Activated CD8-positive, alpha-beta memory T cell treated with anti-CD3 and anti-CD28 coated beads, Interleukin-2, amount 50 U/mL, for 4 hours (primary cell): Measurements from ENCODE around the gene DRG2.

ENCODE experiments used
- DNase-seq: peaks from one replicate; pipeline ENCODE4 v3.0.0-alpha.2; 2020

DRG2 gene

DNA sequence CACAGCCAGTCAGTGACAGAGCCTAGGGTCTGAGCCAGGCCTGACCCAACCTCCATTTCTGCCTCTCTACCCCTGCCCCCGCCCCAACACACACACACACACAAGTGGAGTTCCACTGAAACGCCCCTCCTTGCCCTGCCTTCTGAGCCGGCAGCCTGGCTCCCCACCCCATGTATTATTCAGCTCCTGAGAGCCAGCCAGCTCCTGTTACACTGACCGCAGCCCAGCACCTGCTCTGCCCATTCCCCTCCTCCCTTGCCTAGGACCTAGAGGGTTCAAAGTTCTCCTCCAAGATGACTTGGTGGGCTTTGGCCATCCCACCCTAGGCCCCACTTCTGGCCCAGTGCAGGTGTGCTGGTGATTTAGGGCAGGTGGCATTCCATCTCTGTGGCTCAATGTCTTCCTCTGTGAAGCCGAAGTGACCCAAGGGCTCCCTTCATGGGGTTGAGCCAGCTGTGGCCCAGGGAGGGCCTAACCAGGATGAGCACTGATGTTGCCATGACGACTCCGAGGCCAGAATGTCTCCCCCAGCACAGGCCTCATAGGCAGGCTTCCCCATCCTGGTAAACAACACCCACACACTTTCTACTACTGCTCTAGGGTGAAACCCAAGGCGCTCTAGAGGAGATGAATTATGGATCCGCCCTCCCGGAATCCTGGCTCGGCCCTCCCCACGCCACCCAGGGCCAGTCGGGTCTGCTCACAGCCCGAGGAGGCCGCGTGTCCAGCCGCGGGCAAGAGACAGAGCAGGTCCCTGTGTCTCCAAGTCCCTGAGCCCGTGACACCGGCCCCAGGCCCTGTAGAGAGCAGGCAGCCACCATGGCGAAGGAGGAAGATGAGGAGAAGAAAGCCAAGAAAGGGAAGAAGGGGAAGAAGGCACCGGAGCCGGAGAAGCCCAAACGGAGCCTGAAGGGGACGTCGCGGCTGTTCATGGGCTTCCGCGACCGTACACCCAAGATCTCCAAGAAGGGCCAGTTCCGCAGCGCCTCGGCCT is 30.5 kb downstream of the DRG2 start:
- DNase-seq, result no peak

DNA sequence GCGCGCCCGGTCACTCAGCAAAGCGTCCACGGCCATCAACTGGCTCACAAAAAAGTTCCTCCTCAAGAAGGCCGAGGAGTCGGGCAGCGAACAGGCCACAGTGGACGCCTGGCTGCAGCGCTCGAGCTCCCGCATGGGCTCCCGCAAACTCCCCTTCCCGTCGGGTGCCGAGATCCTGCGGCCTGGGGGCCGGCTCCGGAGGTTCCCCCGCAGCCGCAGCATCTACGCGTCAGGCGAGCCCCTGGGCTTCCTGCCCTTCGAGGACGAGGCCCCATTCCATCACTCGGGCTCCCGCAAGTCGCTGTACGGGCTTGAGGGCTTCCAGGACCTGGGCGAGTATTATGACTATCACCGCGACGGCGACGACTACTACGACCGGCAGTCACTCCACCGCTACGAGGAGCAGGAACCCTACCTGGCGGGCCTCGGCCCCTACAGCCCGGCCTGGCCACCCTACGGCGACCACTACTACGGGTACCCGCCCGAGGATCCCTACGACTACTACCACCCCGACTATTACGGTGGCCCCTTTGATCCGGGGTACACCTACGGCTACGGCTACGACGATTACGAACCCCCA is 31.5 kb downstream of the DRG2 start:
- DNase-seq, result no peak

DNA sequence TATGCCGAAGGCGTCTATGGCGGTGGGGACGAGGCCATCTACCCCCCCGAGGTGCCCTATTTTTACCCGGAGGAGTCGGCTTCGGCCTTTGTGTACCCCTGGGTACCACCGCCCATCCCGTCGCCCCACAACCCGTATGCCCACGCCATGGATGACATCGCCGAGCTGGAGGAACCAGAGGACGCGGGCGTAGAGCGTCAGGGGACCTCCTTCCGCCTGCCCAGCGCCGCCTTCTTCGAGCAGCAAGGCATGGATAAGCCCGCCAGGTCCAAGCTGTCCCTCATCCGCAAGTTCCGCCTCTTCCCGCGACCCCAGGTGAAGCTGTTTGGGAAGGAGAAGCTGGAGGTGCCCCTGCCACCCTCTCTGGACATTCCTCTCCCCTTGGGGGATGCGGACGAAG is 32.2 kb downstream of the DRG2 start:
- DNase-seq, result no peak

- no peak for DNase-seq
These were observed 32.8 kb downstream of the DRG2 start for GRCh38 chr17:18120461-18121017.

GRCh38 chr17:18121144-18121910 is 33.6 kb downstream of the DRG2 start:
- DNase-seq, result no peak

- DNase-seq, result no peak
These were observed 35.4 kb downstream of the DRG2 start for GRCh38 chr17:18122990-18123753.

GRCh38 chr17:18124345-18125126 is 36.8 kb downstream of the DRG2 start:
- no peak for DNase-seq

GRCh38 chr17:18129041-18129502 is 41.3 kb downstream of the DRG2 start:
- no peak for DNase-seq

DNA sequence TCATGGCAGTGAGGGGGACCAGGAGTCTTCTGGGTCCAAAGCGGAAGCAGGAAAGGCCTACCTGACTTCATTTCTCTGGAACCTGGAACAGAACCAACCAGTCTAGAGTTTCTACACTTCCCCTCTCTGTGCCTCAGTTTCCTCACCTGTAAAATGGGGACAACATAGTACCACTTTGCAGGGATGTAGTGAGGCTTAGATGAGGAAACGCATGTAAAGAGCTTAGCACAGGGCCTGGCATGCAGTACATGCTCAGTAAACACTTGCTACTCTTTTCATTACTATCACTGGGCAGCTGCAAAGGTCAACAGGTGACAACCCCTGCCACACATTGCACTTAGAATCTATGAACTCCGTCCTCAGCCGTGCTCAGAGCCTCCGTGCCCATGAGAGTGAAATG is 45.0 kb downstream of the DRG2 start:
- DNase-seq, result no peak

DNA sequence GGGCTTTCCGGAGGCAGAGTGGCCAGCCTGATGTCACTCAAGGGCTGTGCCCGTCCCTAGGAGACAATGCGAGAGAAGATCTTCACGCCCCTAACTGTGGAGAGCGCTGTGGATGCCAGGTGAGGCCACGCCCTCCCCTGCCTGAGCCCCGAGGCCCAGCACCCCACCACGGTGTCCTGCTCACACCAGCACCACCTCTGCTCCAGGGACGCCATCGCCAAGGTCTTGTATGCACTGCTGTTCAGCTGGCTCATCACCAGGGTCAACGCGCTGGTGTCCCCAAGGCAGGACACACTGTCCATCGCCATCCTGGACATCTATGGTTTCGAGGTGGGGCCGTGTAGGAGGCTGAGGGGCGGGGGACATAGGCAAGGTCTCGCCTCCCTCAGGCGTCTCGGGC is 48.6 kb downstream of the DRG2 start:
- no peak for DNase-seq

DNA sequence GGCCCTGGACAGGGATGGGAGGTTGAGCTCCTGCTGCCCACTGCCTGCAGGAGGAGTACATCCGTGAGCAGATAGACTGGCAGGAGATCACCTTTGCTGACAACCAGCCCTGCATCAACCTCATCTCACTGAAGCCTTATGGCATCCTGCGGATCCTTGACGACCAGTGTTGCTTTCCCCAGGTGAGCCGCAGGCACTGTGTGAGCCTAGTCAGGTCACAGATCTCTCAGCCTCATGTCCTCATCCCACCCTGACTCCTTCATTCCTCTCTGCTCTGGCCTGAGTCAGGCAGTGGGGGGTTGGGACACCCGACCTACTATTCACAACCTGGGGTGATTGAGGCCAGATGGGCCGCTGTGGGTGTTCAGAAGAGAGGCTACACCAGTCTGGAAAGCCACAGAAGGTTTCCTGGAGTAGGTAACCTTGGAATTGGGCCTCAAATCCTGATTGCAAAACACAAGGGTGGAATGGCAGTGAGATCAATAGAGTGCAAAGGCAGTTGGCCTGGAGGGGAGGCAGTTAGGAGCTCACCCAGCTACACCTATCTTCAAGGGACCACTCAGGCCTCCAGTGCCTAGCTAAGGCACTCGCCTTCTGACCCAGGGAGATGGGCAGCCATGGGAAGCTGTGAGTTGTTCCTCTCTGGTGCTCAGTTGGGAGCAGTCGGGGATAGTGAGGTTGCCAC is 50.5 kb downstream of the DRG2 start:
- DNase-seq, result no peak

GRCh38 chr17:18139092-18139491 is 51.3 kb downstream of the DRG2 start:
- no peak for DNase-seq

DNA sequence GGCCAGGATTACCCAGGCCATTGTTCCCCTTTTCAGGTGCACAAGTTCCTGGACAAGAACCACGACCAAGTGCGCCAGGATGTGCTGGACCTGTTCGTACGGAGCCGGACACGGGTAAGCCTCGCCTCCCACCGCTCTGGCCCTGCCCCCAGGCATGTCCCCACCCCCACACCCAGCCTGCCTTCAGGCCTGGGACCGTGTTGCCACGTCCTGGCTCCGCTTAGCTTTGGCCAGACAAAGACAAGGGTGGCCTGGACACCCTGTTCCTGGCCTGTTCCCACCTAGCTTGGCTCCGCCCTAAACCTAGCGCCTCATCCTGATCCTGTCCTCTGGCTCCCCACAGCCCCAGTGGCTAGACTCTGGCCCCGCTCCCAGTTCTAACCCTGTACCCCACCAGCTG is 51.8 kb downstream of the DRG2 start:
- no peak for DNase-seq

- DNase-seq, result no peak
These were observed 52.2 kb downstream of the DRG2 start for GRCh38 chr17:18139949-18140348.

DNA sequence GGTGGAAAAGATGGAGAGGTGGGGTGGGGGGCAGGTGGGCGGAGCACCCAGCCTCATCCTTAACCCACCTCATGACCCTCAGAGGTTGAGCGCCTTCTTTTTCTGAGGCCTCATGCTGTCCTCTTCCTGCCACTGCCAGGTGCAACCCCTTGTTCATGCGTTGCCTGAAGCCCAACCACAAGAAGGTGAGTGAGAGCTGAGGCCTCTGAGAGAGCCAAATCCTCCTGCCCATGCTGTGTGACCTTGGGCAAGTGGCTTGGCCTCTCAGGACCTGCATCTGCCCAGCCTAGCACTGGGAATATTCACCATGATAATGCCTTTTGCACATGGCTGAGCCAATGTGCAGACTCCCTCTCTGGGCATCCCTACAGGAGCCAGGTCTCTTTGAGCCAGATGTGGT is 52.9 kb downstream of the DRG2 start:
- no peak for DNase-seq

DNA sequence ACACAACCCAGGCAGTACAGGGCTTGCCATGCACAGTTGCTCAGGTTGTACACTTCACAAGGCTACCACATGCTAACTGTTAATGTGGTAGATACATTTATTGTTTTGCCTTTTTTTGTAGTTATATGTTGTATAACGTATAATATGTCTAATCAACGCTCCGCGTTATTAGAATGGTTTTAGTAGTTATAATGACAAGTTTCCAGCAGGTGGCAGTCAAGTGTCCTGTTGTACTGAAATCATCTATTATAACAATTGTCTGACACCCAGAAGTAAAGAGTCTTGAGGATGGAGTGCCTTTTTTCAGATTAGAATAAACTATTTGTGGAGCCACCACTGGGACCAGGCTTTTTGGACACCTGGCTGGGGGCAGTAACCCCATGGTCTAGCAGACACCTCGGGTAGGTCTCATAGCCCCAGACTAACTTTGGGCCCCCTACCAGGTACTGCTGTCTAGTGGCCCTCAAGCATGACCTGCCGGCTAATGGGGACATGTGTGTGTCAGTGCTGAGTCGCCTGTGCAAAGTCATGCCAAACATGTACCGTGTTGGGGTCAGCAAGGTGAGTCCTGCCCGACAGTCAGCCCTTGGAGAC is 53.6 kb downstream of the DRG2 start:
- DNase-seq, result no peak

- no peak for DNase-seq
These were observed 54.7 kb downstream of the DRG2 start for GRCh38 chr17:18142417-18142816.

DNA sequence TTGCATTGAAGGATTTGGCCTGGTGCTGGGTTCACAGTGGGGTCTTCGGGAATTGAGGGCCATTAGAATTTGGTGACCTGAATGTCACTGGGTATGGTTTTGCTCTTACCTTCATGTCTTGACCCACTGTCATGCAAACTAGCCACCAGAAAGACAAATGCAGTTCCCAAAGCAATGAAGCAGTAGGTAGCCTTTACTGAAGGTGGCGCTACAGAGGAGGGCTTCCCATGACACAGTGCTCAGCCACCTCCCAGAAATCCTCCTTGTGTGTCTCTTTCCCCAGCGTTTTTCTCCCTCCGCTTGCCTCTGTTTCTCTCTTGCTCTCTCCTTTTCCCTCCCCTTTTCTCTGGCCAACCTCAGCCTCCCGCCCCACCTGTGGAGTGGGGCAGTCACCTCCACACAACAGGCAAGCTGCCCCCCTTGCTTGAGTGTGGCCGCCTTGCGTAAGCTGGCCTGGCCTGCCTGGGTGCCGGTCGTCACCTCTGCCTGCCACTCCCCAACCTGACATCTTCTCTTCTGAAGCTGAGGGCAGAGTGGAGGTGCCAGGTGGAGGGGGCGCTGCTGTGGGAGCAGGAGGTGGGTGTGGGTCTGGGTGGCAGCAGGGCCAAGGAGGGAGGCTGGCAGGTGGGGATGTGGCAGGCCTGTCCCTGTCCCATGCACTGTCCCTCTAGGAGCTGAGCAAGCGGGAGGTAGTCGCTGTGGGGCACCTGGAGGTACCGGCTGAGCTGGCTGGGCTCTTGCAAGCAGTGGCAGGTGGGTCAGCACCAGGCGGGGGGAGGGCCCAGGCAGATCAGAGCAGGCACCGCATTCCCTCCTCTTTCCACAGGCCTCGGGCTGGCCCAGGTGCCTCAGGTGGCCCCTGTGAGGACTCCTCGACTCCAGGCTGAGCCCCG is 55.5 kb downstream of the DRG2 start:
- no peak for DNase-seq

- DNase-seq, result no peak
These were observed 56.5 kb downstream of the DRG2 start for GRCh38 chr17:18144261-18144660.
